ENCODE results near the gene IFNAR1. TPM values are rescaled to one million over a fixed set of nuclear protein-coding genes. Genes with fewer than 3 reads are reported as not detected.

IFNAR1 gene
- total RNA-seq, 4 donors from 2014 or later, result 22.4 to 28.3 (median 26.4) TPM

GRCh38 chr21:33396436-33396835 is 71.7 kb downstream of the IFNAR1 start:
- Histone ChIP-seq H3K27me3 (no peaks in the 10 kb centered on the region), H3K4me1 (peaks cover 9 to 43% (median 38%) of the 10 kb centered on the region in 4 donors), H3K27ac (replicated peaks in 1 of 4) (peak overlapping the region; percentile 50 to 71 (median 60)), H3K9me3 (no peaks in the 10 kb centered on the region), H3K36me3 (no peaks in the 10 kb centered on the region), H3K4me3 (no peak overlapping the region)
- WGBS, result 69% methylated on average over 6 of the region's 6 CpGs
- no peak for TF ChIP-seq CTCF (IDR thresholded peaks at IDR 0.05)
- no peak for TF ChIP-seq EP300 (IDR thresholded peaks at IDR 0.05)
- no peak for TF ChIP-seq POLR2AphosphoS5 (IDR thresholded peaks at IDR 0.05)
- TF ChIP-seq POLR2A (IDR thresholded peaks at IDR 0.05; ENCODE audit: low read depth), result no peak
- no peak for DNase-seq (ENCODE audit: extremely low spot score)
- intact Hi-C loops (cut with DNase I), result no loop called here

GRCh38 chr21:33396951-33397350 is 72.2 kb downstream of the IFNAR1 start:
- WGBS, result 30% methylated on average over 5 of the region's 5 CpGs
- intact Hi-C loops (cut with DNase I), result no loop called here
- TF ChIP-seq POLR2AphosphoS5 (IDR thresholded peaks at IDR 0.05) (peak in 1 of 2 donors; percentile 21), CTCF (IDR thresholded peaks at IDR 0.05) (no peak), POLR2A (IDR thresholded peaks at IDR 0.05; ENCODE audit: low read depth) (no peak)
- no peak for DNase-seq (ENCODE audit: extremely low spot score)
- peaks cover 9 to 42% (median 38%) of the 10 kb centered on the region in 4 donors for H3K4me1 ChIP-seq
- peak overlapping the region; percentile 50 to 71 (median 60) for H3K27ac ChIP-seq (replicated peaks in 1 of 4)
- H3K36me3 ChIP-seq, result no peaks in the 10 kb centered on the region
- no peaks in the 10 kb centered on the region for H3K27me3 ChIP-seq
- no peak overlapping the region for H3K4me3 ChIP-seq
- H3K9me3 ChIP-seq, result no peaks in the 10 kb centered on the region

- 94% methylated on average over 3 of the region's 3 CpGs for WGBS
These were observed 72.9 kb downstream of the IFNAR1 start for GRCh38 chr21:33397717-33398116.

DNA sequence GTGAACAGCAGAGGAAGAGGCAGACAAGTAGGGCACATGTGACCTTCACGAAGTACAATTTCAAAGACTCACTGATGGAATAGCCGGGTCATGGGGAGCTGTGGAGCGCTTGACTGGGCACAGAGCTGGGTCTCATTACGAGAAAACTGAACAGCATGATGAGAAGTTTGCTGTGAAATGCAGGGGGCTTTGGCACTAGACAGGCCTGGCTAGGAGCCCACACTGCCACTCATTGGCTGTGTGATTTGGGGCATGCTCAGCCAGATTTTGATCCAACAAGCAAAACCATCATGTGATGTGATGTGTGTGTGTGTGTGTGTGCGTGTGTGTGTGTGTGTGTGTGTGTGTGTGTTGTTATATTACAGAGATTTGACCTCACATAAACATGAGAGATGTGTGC is 73.6 kb downstream of the IFNAR1 start:
- DNase-seq (ENCODE audit: extremely low spot score), result no peak
- Histone ChIP-seq H3K27ac (replicated peaks in 1 of 4) (no peak overlapping the region), H3K9me3 (no peaks in the 10 kb centered on the region), H3K27me3 (no peaks in the 10 kb centered on the region), H3K4me1 (peaks cover 9 to 45% (median 43%) of the 10 kb centered on the region in 4 donors), H3K4me3 (no peak overlapping the region), H3K36me3 (no peaks in the 10 kb centered on the region)
- TF ChIP-seq CTCF (IDR thresholded peaks at IDR 0.05) (no peak), EP300 (IDR thresholded peaks at IDR 0.05) (no peak), POLR2A (IDR thresholded peaks at IDR 0.05; ENCODE audit: low read depth) (no peak), POLR2AphosphoS5 (IDR thresholded peaks at IDR 0.05) (no peak)
- 79% methylated on average over 5 of the region's 5 CpGs for WGBS
- intact Hi-C loops (cut with DNase I), result no loop called here

More at GRCh38 chr21:33397717-33398116, 72.9 kb downstream of the IFNAR1 start:
- DNase-seq (ENCODE audit: extremely low spot score), result no peak
- no peaks in the 10 kb centered on the region for H3K36me3 ChIP-seq
- no peaks in the 10 kb centered on the region for H3K9me3 ChIP-seq
- H3K27me3 ChIP-seq, result no peaks in the 10 kb centered on the region
- intact Hi-C loops (cut with DNase I), result no loop called here
- no peak overlapping the region for H3K4me3 ChIP-seq
- H3K4me1 ChIP-seq, result peaks cover 9 to 44% (median 43%) of the 10 kb centered on the region in 4 donors
- TF ChIP-seq POLR2A (IDR thresholded peaks at IDR 0.05; ENCODE audit: low read depth) (no peak), POLR2AphosphoS5 (IDR thresholded peaks at IDR 0.05) (no peak), CTCF (IDR thresholded peaks at IDR 0.05) (no peak), EP300 (IDR thresholded peaks at IDR 0.05) (no peak)
- peak overlapping the region in 2 of 4 donors; percentile 54 to 71 for H3K27ac ChIP-seq (replicated peaks in 1 of 4)

GRCh38 chr21:33401630-33401992 is 76.8 kb downstream of the IFNAR1 start:
- Histone ChIP-seq H3K9me3 (no peaks in the 10 kb centered on the region), H3K27ac (replicated peaks in 1 of 4) (peak overlapping the region in 1 of 4 donors; percentile 94), H3K36me3 (no peaks in the 10 kb centered on the region), H3K4me3 (no peak overlapping the region), H3K27me3 (no peaks in the 10 kb centered on the region), H3K4me1 (peaks cover 22 to 50% (median 40%) of the 10 kb centered on the region in 4 donors)
- DNase-seq (ENCODE audit: extremely low spot score), result no peak
- intact Hi-C loops (cut with DNase I), result no loop called here
- no peak for TF ChIP-seq EP300 (IDR thresholded peaks at IDR 0.05)
- 92% methylated on average over 6 of the region's 6 CpGs for WGBS

All from esophagus muscularis mucosa (tissue), 4 donors.